Measurements from ENCODE around the gene PPP1R14D. TPM values are rescaled to one million over a fixed set of nuclear protein-coding genes. Genes with fewer than 3 reads are reported as not detected.

The PPP1R14D gene
- total and polyA plus RNA-seq, 4 donors = 22.3 TPM; not detected in 3

- ATAC-seq (ENCODE audit: low FRiP score) (no peak), DNase-seq (no peak)
- H3K27ac ChIP-seq (ENCODE audit: low read depth in 1 of 2, low read length in 2 of 2) = peak overlapping the region in 1 of 2 donors; percentile 28
- no peak overlapping the region for H3K4me3 ChIP-seq (ENCODE audit: low read length in 2 of 2)
- 42 to 46% methylated on average over 6 to 7 of the region's 7 CpGs for WGBS, 2 donors
- no peaks in the 10 kb centered on the region for H3K9me3 ChIP-seq (ENCODE audit: control insufficient read depth, low read length)
- no peaks in the 10 kb centered on the region for H3K27me3 ChIP-seq (ENCODE audit: control insufficient read depth in 1 of 2, insufficient read depth in 2 of 2, low read length in 1 of 2)
- intact Hi-C loops (cut with DNase I) = loop anchor here (10.0 kb wide), 2 partner anchors 128 to 172 kb away; partner anchors contain the start of genes KNL1 (in 1 of the 2) and VPS18 (in 1 of the 2)
- H3K4me1 ChIP-seq (ENCODE audit: control insufficient read depth in 1 of 2, insufficient read depth in 2 of 2, low read length in 2 of 2) = no peaks in the 10 kb centered on the region
- H3K36me3 ChIP-seq (ENCODE audit: control insufficient read depth in 1 of 2, insufficient read depth in 2 of 2, low read length in 1 of 2) = no peaks in the 10 kb centered on the region
Measured at GRCh38 chr15:40766194-40766815, 62.2 kb downstream of the PPP1R14D start.

Other genes starting within 250 kb of the PPP1R14D start
- gene KNL1, start 234.5 kb downstream of the PPP1R14D start, total RNA-seq = 1 to 10 TPM in 1 of 2 donors, under 1 TPM in 1; 0.42 to 1.6 TPM
- gene KNL1, start 234.5 kb downstream of the PPP1R14D start, polyA plus RNA-seq = under 1 TPM; 0.03 to 0.50 TPM
- under 1 TPM; 0.42 to 0.87 TPM for gene RAD51, start 133.5 kb downstream of the PPP1R14D start, total RNA-seq
- under 1 TPM; 0.33 to 0.50 TPM for gene RAD51, start 133.5 kb downstream of the PPP1R14D start, polyA plus RNA-seq
- gene RMDN3, start 73.5 kb downstream of the PPP1R14D start, total RNA-seq = 10 to 100 TPM; 21.1 to 29.1 TPM
- 10 to 100 TPM; 27.3 to 29.2 TPM for gene RMDN3, start 73.5 kb downstream of the PPP1R14D start, polyA plus RNA-seq
- 1 to 10 TPM; 4.5 to 7.7 TPM for gene GCHFR, start 64.6 kb downstream of the PPP1R14D start, total RNA-seq
- gene GCHFR, start 64.6 kb downstream of the PPP1R14D start, polyA plus RNA-seq = 10 to 100 TPM; 21.0 to 48.2 TPM
- gene C15orf62, start 58.7 kb downstream of the PPP1R14D start, total RNA-seq = under 1 TPM; 0.19 to 0.87 TPM
- gene C15orf62, start 58.7 kb downstream of the PPP1R14D start, polyA plus RNA-seq = under 1 TPM in 1 of 2 donors, not detected in 1; 0.97 TPM
- gene ZFYVE19, start 21.6 kb downstream of the PPP1R14D start, total RNA-seq = 10 to 100 TPM in 1 of 2 donors, 1 to 10 TPM in 1; 9.3 to 17.4 TPM
- gene ZFYVE19, start 21.6 kb downstream of the PPP1R14D start, polyA plus RNA-seq = 10 to 100 TPM; 14.5 to 48.0 TPM
- gene DNAJC17, start 21.2 kb downstream of the PPP1R14D start, total RNA-seq = 10 to 100 TPM; 29.4 to 34.7 TPM
- gene DNAJC17, start 21.2 kb downstream of the PPP1R14D start, polyA plus RNA-seq = 10 to 100 TPM; 20.5 to 75.9 TPM
- gene SPINT1, start 15.3 kb upstream of the PPP1R14D start, total RNA-seq = 1 to 10 TPM; 2.4 to 3.9 TPM
- 10 to 100 TPM in 1 of 2 donors, 1 to 10 TPM in 1; 1.9 to 15.5 TPM for gene SPINT1, start 15.3 kb upstream of the PPP1R14D start, polyA plus RNA-seq
- gene RHOV, start 45.5 kb upstream of the PPP1R14D start, total RNA-seq = under 1 TPM; 0.19 to 0.30 TPM
- under 1 TPM in 1 of 2 donors, not detected in 1; 0.15 TPM for gene RHOV, start 45.5 kb upstream of the PPP1R14D start, polyA plus RNA-seq
- gene VPS18, start 65.7 kb upstream of the PPP1R14D start, total RNA-seq = 10 to 100 TPM; 18.6 to 22.5 TPM
- gene VPS18, start 65.7 kb upstream of the PPP1R14D start, polyA plus RNA-seq = 10 to 100 TPM in 1 of 2 donors, 1 to 10 TPM in 1; 5.5 to 10.3 TPM
- gene DLL4, start 100.6 kb upstream of the PPP1R14D start, total RNA-seq = 10 to 100 TPM in 1 of 2 donors, 1 to 10 TPM in 1; 9.7 to 28.4 TPM
- under 1 TPM; 0.20 to 0.38 TPM for gene DLL4, start 100.6 kb upstream of the PPP1R14D start, polyA plus RNA-seq
- 1 to 10 TPM; 2.1 to 5.3 TPM for gene CHAC1, start 124.8 kb upstream of the PPP1R14D start, total RNA-seq
- 1 to 10 TPM; 1.2 to 4.5 TPM for gene CHAC1, start 124.8 kb upstream of the PPP1R14D start, polyA plus RNA-seq

Measured in aorta (tissue), 5 donors.